ENCODE results near the gene SMIM14. TPM values are rescaled to one million over a fixed set of nuclear protein-coding genes. Genes with fewer than 3 reads are reported as not detected.
"Not testable (repeated sequence)": the region's sequence is repeated elsewhere in the genome, so short reads cannot be mapped to it uniquely, and the experiment has no call there.

SMIM14 gene
- polyA plus RNA-seq (2012; ENCODE audit: low read depth, missing spikeins), result 99.2 TPM

GRCh38 chr4:39638354-39639239 is at the start of gene SMIM14:
Gene SMIM14 (minus strand): TSS chr4:39638865. CDS start chr4:39605145, 33,720 bp downstream.
- peak; percentile 90 for TF ChIP-seq POLR2A (IDR thresholded peaks at IDR 0.05; ENCODE audit: low read depth, low read length)
- TF ChIP-seq SPI1 (IDR thresholded peaks at IDR 0.05; ENCODE audit: low read depth, low read length), result 0 out of 2 replicates have a peak, but pooled peaks have one; percentile 3
- no peak; the same call in none of the 2 replicates for TF ChIP-seq POU2F2 (IDR thresholded peaks at IDR 0.05; ENCODE audit: low read depth, low read length)
- TF ChIP-seq POLR2AphosphoS5 (IDR thresholded peaks at IDR 0.05; ENCODE audit: low read depth, low read length), result peak; percentile 76; the same call in 1 of the 2 replicates
- no peak for TF ChIP-seq PAX5 (IDR thresholded peaks at IDR 0.05; ENCODE audit: insufficient read depth, low read length, severe bottlenecking)
- peak; percentile 75 for TF ChIP-seq TAF1 (IDR thresholded peaks at IDR 0.05; ENCODE audit: low read depth, low read length)
- DNase-seq (ENCODE audit: insufficient read length, low spot score) (peak; percentile 75), FAIRE-seq (peak; percentile 98)

- no peak for DNase-seq (ENCODE audit: insufficient read length, low spot score)
Observed at GRCh38 chr4:39687014-39687413, 48.3 kb upstream of the SMIM14 start.

GRCh38 chr4:39685990-39686389 is 47.3 kb upstream of the SMIM14 start:
- no peak for DNase-seq (ENCODE audit: insufficient read length, low spot score)
- no peak for TF ChIP-seq POU2F2 (IDR thresholded peaks at IDR 0.05; ENCODE audit: low read depth, low read length)
- TF ChIP-seq POLR2AphosphoS5 (IDR thresholded peaks at IDR 0.05; ENCODE audit: low read depth, low read length), result no peak
- no peak for TF ChIP-seq PAX5 (IDR thresholded peaks at IDR 0.05; ENCODE audit: insufficient read depth, low read length, severe bottlenecking)
- TF ChIP-seq SPI1 (IDR thresholded peaks at IDR 0.05; ENCODE audit: low read depth, low read length), result no peak
- no peak for TF ChIP-seq POLR2A (IDR thresholded peaks at IDR 0.05; ENCODE audit: low read depth, low read length)
- no peak for TF ChIP-seq TAF1 (IDR thresholded peaks at IDR 0.05; ENCODE audit: low read depth, low read length)
- FAIRE-seq, result no peak

More at GRCh38 chr4:39687014-39687413, 48.3 kb upstream of the SMIM14 start:
- TF ChIP-seq SPI1 (IDR thresholded peaks at IDR 0.05; ENCODE audit: low read depth, low read length) (no peak), TAF1 (IDR thresholded peaks at IDR 0.05; ENCODE audit: low read depth, low read length) (no peak), POU2F2 (IDR thresholded peaks at IDR 0.05; ENCODE audit: low read depth, low read length) (no peak), POLR2AphosphoS5 (IDR thresholded peaks at IDR 0.05; ENCODE audit: low read depth, low read length) (no peak), PAX5 (IDR thresholded peaks at IDR 0.05; ENCODE audit: insufficient read depth, low read length, severe bottlenecking) (no peak), POLR2A (IDR thresholded peaks at IDR 0.05; ENCODE audit: low read depth, low read length) (no peak)
- FAIRE-seq, result no peak

GRCh38 chr4:39682138-39682537 is 43.5 kb upstream of the SMIM14 start:
- peak; percentile 83 for FAIRE-seq
- TF ChIP-seq TAF1 (IDR thresholded peaks at IDR 0.05; ENCODE audit: low read depth, low read length) (no peak), POU2F2 (IDR thresholded peaks at IDR 0.05; ENCODE audit: low read depth, low read length) (no peak), POLR2A (IDR thresholded peaks at IDR 0.05; ENCODE audit: low read depth, low read length) (no peak), POLR2AphosphoS5 (IDR thresholded peaks at IDR 0.05; ENCODE audit: low read depth, low read length) (no peak), PAX5 (IDR thresholded peaks at IDR 0.05; ENCODE audit: insufficient read depth, low read length, severe bottlenecking) (no peak), SPI1 (IDR thresholded peaks at IDR 0.05; ENCODE audit: low read depth, low read length) (peak; percentile 41)
- no peak for DNase-seq (ENCODE audit: insufficient read length, low spot score)

- FAIRE-seq; DNase-seq (ENCODE audit: insufficient read length, low spot score): not testable (repeated sequence)
Observed at GRCh38 chr4:39681003-39681402, 42.3 kb upstream of the SMIM14 start.

- DNase-seq (ENCODE audit: insufficient read length, low spot score); FAIRE-seq: not testable (repeated sequence)
Observed at GRCh38 chr4:39675681-39676080, 37.0 kb upstream of the SMIM14 start.

- not testable (repeated sequence) for DNase-seq (ENCODE audit: insufficient read length, low spot score); FAIRE-seq
Observed at GRCh38 chr4:39670296-39670695, 31.6 kb upstream of the SMIM14 start.

GRCh38 chr4:39668887-39669286 is 30.2 kb upstream of the SMIM14 start:
- FAIRE-seq (no peak), DNase-seq (ENCODE audit: insufficient read length, low spot score) (no peak)
- no peak for TF ChIP-seq POU2F2 (IDR thresholded peaks at IDR 0.05; ENCODE audit: low read depth, low read length)

- TF ChIP-seq TAF1 (IDR thresholded peaks at IDR 0.05; ENCODE audit: low read depth, low read length) (no peak), POU2F2 (IDR thresholded peaks at IDR 0.05; ENCODE audit: low read depth, low read length) (no peak), POLR2A (IDR thresholded peaks at IDR 0.05; ENCODE audit: low read depth, low read length) (no peak), PAX5 (IDR thresholded peaks at IDR 0.05; ENCODE audit: insufficient read depth, low read length, severe bottlenecking) (no peak), SPI1 (IDR thresholded peaks at IDR 0.05; ENCODE audit: low read depth, low read length) (no peak), POLR2AphosphoS5 (IDR thresholded peaks at IDR 0.05; ENCODE audit: low read depth, low read length) (no peak)
- no peak for FAIRE-seq
- DNase-seq (ENCODE audit: insufficient read length, low spot score), result no peak
Observed at GRCh38 chr4:39667706-39668105, 29.0 kb upstream of the SMIM14 start.

GRCh38 chr4:39664828-39665731 is 26.4 kb upstream of the SMIM14 start:
- FAIRE-seq (peak; percentile 77), DNase-seq (ENCODE audit: insufficient read length, low spot score) (no peak)
- TF ChIP-seq POLR2AphosphoS5 (IDR thresholded peaks at IDR 0.05; ENCODE audit: low read depth, low read length) (no peak), POU2F2 (IDR thresholded peaks at IDR 0.05; ENCODE audit: low read depth, low read length) (no peak), TAF1 (IDR thresholded peaks at IDR 0.05; ENCODE audit: low read depth, low read length) (no peak), SPI1 (IDR thresholded peaks at IDR 0.05; ENCODE audit: low read depth, low read length) (no peak), PAX5 (IDR thresholded peaks at IDR 0.05; ENCODE audit: insufficient read depth, low read length, severe bottlenecking) (no peak), POLR2A (IDR thresholded peaks at IDR 0.05; ENCODE audit: low read depth, low read length) (no peak)
